SKM-1 (cell line): ENCODE results near the gene SIX3.

Experiments used
- DNase-seq: peaks from one replicate; lab custom pipeline; 2025; ENCODE audit not compliant: unreplicated experiment; lab: John Stamatoyannopoulos, UW

The SIX3 gene

GRCh38 chr2:44954889-44955592 lies 13.5 kb downstream of the SIX3 start:
- DNase-seq = no peak

GRCh38 chr2:44955593-44956392 lies 14.3 kb downstream of the SIX3 start:
- DNase-seq = peak; percentile 30

- no peak for DNase-seq
These were observed 15.3 kb downstream of the SIX3 start for GRCh38 chr2:44956843-44957242.

GRCh38 chr2:44957656-44958327 lies 16.3 kb downstream of the SIX3 start:
- DNase-seq = no peak

GRCh38 chr2:44959855-44960254 lies 18.4 kb downstream of the SIX3 start:
- no peak for DNase-seq

- DNase-seq = no peak
These were observed 19.4 kb downstream of the SIX3 start for GRCh38 chr2:44960871-44961270.

- DNase-seq = no peak
These were observed 20.7 kb downstream of the SIX3 start for GRCh38 chr2:44962176-44962695.

- DNase-seq = no peak
These were observed 23.3 kb downstream of the SIX3 start for GRCh38 chr2:44964752-44965236.

- no peak for DNase-seq
These were observed 24.2 kb downstream of the SIX3 start for GRCh38 chr2:44965684-44966083.

GRCh38 chr2:44967056-44967455 lies 25.6 kb downstream of the SIX3 start:
- DNase-seq = no peak

GRCh38 chr2:44967727-44968432 lies 26.4 kb downstream of the SIX3 start:
- DNase-seq = no peak

GRCh38 chr2:44969936-44970335 lies 28.4 kb downstream of the SIX3 start:
- DNase-seq = no peak

GRCh38 chr2:44970846-44971450 lies 29.4 kb downstream of the SIX3 start:
- DNase-seq = no peak

- DNase-seq = no peak
These were observed 31.5 kb downstream of the SIX3 start for GRCh38 chr2:44972771-44973535.

GRCh38 chr2:44974064-44974715 lies 32.7 kb downstream of the SIX3 start:
- DNase-seq = peak; percentile 41

- DNase-seq = no peak
These were observed 34.3 kb downstream of the SIX3 start for GRCh38 chr2:44975571-44976450.

- no peak for DNase-seq
These were observed 38.1 kb downstream of the SIX3 start for GRCh38 chr2:44979581-44979980.
